ENCODE measurements around the gene ATP5F1C.

DNA sequence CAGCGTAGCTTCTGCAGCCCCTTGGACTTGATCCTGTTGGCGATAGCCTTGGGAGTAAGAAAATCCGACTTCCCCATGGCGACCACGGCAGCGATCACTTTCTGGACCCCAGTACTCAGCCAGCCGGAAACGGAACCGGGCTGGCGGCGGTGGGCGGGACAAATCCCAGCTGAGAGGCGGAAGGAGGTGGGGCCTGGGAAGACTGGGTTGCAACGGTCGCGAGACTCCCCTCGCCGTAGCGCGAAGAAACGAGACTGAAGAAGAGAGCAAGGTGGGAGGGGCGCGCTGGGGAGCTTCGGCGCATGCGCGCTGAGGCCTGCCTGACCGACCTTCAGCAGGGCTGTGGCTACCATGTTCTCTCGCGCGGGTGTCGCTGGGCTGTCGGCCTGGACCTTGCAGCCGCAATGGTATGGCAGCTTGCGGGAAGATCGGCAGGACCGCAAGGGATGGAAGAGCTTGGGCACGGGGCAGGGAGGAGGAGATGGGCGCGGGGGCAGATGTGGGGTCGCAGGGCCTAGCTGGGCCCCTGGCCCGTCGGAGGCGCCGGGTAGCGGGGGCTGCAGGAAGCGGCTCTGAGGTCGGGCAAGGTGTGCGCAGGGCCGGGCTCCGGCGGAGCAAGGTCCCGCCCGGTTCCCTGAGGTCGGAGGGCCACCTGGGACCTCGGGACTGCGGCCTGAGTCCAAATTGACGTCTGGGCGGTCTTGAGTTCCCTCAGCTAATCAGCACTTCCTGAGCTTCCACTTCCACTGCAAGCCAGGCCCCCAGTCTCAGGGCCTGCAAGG is at the start of gene ATP5F1C, which contains the start of gene KIN:
- TF ChIP-seq, protein P1, sequence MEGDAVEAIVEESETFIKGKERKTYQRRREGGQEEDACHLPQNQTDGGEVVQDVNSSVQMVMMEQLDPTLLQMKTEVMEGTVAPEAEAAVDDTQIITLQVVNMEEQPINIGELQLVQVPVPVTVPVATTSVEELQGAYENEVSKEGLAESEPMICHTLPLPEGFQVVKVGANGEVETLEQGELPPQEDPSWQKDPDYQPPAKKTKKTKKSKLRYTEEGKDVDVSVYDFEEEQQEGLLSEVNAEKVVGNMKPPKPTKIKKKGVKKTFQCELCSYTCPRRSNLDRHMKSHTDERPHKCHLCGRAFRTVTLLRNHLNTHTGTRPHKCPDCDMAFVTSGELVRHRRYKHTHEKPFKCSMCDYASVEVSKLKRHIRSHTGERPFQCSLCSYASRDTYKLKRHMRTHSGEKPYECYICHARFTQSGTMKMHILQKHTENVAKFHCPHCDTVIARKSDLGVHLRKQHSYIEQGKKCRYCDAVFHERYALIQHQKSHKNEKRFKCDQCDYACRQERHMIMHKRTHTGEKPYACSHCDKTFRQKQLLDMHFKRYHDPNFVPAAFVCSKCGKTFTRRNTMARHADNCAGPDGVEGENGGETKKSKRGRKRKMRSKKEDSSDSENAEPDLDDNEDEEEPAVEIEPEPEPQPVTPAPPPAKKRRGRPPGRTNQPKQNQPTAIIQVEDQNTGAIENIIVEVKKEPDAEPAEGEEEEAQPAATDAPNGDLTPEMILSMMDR (IDR thresholded peaks at IDR 0.05) = no peak
- TF ChIP-seq EZH2 (IDR thresholded peaks at IDR 0.05; ENCODE audit: borderline replicate concordance, insufficient read depth, low read depth, low read length, poor library complexity, severe bottlenecking) = no peak
